ENCODE results near the gene VAPA.

Gene VAPA

DNA sequence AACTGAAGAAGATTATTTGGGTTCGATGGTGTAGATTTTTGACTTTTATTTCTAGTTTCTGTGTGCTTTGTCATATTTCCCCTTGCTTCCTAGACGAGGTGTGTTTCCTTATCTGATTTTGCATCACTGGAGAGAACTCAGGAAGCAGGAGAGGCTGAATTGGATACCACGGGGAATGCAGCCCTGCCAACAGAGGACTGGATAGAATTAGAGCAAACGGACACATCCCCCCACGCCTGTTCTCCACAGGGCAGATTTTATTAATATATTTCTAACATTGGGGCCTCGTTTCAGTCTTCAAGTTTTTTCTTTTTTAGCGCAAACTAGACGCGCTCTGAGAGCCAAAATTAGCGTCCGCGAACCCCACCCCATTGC lies 678 bp upstream of the VAPA start:
- DNase-seq (ENCODE audit: low read depth in 2 of 3, low spot score in 1 of 3): no peak

DNA sequence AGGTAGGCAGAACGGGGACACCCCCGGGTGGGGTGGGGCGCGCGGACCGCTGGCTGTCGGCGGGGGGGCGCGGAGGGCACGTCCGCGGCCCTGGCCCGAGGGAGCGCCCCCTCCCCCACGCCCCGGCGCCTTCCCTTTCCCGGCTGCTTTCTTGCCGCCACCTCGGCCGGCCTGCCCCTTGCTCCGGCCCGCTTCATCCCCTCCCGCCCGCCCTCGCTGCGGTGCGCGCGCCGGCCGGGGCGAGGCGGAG lies 443 bp downstream of the VAPA start:
- no peak for DNase-seq (ENCODE audit: low read depth in 2 of 3, low spot score in 1 of 3)

DNA sequence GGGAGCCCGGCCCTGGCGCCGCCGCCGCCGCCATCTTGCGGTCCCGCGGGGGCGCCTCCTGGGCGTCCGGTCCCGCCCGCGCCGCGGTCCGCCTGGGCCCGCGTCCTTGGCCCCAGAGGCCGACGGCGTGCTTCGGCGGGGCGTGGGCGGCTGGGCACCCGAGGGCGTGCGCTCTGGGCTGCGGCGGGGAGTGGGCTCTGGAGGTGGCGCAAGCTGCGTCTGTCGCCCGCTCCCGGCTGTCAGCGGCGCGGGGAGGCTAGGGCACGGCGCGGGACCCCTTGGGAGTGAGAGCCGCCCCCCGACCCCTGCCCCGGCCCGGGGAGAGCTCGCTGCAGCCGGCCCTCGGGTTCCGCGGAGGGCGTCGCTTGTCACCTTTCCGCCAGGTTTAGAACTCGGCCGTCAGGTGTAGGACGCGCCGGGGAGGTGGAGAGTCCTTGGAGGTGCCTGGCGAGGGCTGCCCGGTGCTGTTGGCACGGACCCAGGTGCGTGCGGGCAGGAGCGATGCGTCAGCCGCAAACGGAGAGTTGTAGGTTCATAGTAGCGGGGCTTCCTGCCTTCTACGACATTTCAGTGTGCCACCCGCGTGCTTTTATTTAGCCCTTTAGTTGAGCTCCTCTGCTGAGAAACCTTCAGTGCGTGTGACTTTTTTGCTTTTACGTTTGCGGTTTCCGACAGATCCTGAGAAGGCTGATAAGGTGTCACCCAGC lies 921 bp downstream of the VAPA start:
- DNase-seq (ENCODE audit: low read depth in 2 of 3, low spot score in 1 of 3): peak; percentile 58 to 71 (median 62)

DNA sequence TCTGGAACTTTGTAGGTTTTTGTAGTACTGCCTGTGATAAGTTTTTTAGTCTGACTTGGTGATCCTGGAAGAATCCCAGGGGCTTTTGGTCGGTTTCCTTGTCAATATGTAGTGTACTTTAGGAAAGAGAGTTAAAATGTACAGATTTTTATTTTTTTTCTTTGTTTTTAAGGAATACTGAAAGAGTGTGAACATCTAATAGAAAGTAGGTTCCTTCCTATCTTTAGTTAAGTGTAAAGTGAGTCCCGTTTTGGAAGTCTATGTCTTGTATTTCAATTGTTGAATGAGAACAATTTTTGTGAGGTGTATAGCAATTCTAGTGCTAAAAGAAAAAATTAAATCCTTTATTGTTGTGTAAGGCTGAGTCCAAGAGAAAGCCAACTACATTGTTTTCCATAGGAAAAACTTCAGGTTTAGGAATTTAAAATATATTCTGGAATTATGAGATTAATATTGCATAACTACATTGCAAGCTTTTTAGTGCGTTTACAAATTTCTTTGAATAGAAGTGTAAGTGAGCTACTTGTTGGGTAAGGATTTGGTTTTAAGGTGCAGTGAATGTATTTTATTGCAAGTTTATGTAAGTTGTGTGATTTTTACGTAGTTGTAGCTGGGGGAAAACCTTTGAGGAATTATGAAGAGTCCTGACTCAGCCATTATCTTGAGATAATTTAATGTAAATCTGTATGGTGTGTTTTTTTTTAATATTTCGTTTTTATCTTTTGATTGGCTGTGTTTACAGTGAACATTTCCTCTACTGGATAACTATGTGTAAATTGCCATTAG lies 1.7 kb downstream of the VAPA start:
- DNase-seq (ENCODE audit: low read depth in 2 of 3, low spot score in 1 of 3): no peak

DNA sequence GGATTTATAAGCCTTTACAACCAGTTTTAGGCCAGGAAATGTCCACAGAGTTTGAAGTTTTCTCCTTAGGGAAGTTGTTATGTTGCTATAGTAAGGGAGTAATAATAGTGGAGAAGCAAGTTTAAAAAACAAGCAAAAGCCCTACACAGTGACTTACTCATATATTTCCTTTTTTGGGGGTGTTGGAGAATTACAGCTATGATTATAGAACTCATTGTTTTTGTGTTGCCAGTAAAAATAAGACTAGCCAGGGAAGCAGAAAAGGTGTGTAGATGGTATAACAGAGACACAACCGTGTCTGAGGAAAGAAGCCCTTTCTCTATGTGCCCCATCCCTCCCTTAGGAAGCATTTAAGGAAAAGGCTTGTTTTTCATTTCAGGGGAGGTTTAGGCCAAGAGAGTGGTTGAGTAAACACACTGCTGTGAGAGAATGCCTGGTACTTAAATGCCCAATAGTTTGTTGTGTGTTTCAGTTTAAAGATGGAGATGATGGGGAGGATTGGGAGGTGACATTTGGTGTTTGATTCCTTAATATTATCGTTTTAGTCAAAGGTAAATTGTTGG lies 2.3 kb downstream of the VAPA start:
- DNase-seq (ENCODE audit: low read depth in 2 of 3, low spot score in 1 of 3): no peak

DNA sequence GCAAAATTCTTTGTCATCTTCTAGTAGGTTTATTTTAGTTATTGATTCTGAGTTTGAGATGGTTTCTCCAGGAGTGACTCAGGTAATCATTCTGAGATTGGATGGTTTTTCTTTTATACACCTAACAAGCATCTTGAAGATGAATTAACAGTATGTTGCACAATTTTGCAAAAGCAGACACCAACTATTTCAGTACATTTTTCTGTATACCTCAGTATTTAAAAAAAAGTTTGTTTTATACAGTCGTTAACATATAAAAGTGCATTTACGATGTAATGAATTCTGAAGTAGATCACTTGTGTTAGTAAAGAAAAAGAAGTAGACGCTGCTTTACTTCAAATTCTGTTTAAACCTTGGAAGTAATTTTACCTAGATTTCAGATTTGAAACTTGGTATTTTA lies 3.0 kb downstream of the VAPA start:
- no peak for DNase-seq (ENCODE audit: low read depth in 2 of 3, low spot score in 1 of 3)

DNA sequence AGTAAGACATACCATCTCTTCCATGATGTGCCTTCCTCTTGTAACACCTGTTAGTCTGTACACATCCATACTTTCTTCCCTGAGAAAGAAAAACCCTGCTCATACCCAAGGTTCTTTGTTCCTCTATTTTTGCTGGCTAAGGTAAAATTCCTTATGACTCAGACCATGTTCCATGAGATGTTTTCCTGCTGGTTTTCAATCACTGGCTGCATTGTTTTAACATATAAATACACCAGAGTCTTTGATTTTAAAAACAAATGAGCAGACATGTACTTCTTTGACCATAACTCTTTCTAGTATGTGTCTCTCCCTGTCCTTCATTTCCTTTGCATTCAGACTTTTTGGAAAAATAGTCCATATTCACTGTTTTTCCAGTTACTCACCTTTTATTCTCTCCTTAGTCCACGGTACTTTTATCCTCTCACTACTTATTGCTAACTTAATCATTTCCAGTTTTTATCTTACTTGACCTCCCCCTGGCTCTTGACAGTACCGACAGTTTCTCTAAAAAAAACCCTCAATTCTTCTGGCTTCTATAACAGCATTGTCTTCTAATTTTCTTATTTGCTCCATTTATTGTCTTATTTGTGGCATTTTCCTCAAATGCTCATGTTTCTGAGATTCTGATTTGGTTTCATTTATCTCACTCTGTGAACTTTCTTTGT lies 4.3 kb downstream of the VAPA start:
- DNase-seq (ENCODE audit: low read depth in 2 of 3, low spot score in 1 of 3): no peak

DNA sequence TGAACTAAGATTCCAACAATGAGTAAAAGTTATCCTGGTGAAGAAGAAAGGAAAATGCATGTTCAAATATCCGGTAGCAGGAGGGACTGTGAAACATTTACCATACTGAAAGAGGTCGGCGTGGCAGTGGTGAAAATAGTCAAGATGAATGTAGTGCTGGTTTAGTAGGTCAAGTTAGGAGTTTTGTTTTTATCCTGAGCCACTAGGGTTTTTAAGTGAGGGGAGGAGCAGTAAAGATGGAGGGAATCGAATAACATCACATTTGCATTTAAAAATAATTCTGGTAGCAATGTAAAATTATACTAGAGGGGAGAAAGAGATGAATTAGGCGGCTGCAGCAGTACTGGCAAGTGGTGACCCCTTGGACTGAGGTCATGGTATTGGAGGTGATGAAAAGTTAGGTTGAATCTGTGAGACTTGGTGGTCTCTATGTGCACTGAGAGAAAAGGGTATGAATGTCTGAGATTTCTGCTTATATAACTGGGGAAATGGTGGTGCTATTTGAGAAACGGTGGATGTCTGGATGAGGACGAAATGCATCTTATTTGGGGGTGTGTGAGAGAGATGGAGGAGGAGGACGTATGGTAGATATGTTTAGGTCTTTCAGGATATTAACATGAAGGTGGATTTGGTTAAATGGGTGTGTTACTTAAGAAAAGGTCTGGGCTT lies 5.9 kb downstream of the VAPA start:
- no peak for DNase-seq (ENCODE audit: low read depth in 2 of 3, low spot score in 1 of 3)

DNA sequence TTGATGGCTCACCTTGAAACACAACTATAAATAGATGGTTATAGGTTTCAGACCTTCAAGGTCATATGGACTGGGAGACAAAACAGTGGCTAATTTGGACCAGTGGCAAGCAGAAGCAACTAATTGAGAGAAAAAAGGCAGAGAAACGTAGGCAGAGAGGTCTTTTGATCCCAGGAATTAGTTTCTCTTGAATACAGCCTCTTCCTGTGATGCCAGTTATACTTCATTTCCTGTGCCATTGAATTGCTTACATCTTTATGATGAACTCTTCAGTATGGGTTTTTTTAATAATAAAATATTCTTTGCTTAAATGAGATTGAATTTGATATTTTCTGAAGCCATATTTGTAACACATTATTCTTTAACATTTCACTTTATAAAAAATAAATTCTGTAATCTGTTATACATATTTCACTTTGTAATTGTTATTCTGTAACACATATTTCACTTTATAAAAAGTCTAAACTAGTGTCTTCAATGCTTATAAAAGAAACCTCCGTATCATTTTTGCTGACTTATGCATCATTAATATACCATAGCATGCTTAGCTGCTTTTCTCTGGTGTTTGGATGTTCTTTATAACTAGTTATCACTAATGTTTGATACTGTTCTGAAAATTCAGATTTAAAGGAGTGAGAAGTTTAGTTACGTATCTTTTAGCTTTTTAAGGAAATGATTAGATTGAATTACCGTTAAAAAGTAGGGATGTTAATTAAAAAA lies 8.9 kb downstream of the VAPA start:
- DNase-seq (ENCODE audit: low read depth in 2 of 3, low spot score in 1 of 3): no peak

DNA sequence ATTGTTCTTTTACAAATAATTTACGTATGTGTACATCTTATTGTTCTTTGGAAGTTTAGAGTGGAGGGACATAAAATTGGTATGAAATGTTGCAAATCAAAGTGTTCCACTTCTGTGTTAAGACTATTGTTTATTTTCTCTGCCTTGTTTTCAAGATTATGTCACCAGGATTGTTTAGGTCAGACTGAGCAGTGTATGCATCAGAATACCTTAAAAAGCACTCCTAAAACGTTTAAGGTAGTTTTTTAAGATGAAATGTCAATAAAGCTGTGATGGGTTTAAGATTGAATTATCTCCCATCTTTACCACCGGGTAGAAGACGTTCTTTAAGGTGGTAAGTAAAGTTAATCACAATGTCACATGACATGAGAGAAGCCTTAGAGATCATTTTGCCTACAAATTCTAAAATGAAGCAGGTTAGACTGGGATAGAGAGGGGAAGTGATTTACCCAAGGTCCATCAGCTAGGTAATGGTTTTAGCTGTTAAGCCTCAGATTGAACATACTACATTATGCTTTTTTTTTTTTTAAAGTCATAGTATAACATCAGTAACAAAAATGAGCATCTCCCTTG lies 10.6 kb downstream of the VAPA start:
- no peak for DNase-seq (ENCODE audit: low read depth in 2 of 3, low spot score in 1 of 3)

DNA sequence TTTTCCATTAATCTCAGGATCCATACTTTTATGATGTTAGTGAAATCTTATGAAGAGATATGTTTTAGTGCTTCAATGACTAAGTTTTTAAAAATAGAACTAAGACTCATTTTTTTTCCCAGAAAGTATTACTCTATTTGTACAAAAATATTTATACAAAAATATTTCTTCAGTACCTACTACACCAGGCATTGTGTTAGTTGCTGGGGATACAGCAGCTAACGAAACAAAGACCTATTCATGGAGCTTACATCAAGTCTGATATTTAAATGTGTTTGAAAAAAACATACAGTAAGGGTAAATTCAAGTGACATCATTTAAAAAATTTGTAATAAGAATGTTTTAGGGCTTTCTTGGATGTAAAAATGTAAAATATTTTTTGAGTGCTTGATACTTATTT lies 11.6 kb downstream of the VAPA start:
- no peak for DNase-seq (ENCODE audit: low read depth in 2 of 3, low spot score in 1 of 3)

DNA sequence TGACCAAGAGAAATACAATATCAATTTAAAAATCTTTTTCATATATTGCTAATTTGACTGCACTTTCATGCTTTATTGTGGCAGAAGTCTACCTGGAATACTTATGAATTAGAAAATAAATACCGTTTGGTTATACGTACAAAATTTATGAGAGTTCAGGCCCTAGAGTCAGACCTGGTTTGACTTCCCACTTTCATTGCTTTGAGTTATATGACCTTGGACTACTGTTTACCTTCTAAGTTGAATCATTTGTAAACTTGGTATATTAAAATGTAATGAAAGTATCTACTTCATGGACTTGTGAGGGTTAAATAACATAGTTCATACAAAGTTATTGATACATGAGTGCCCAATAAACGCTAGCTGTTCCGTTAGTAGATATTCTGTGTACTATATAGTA lies 12.0 kb downstream of the VAPA start:
- no peak for DNase-seq (ENCODE audit: low read depth in 2 of 3, low spot score in 1 of 3)

DNA sequence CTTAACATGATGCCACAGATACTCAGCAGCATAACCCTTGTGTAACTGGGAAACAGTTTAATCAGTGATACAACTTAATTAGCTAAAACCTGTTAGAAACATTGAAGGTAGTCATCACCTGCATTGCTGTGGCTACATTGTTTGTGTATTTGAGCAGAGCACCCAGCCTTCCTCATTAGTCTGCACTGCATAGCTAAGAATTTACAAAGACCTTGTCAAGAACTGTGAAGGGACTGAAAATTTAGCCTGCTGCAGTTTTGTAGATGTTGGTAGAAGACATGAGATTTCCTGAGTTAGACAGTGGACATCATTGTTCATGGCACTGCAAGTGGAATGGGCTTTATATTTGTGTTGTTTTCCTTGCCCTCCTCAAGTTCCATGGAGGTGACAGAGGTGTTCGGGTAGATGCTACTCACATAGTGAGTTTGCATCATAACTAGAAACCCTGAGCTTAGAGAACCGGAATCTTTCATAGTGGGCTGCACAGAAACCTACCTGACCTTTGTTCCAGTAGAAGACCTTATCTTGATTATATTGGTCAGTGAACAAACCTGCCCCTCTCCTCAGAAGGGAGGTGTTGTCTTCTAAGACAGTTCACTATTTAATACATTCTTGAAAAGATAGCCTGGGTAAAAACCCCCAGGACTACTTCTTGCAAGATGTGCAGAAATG lies 12.5 kb downstream of the VAPA start:
- DNase-seq (ENCODE audit: low read depth in 2 of 3, low spot score in 1 of 3): no peak

DNA sequence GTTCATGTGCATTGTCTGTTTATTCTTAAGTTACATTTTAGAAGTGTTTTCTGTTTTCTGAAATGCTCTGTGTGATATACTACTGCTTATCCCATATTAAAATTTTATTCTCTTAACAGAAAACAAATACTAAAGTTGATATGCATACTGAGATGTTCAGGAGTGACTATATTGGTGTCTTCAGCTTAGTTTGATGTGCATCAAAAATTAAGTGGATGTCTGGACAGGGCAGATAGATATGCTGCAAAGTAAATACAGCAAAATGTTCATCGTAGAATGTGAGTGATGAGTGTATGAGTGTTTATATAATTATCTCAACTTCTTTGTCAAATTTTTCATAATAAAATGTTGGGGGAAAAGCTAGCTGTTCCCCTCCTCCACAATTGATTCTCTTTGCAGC lies 13.2 kb downstream of the VAPA start:
- DNase-seq (ENCODE audit: low read depth in 2 of 3, low spot score in 1 of 3): no peak

DNA sequence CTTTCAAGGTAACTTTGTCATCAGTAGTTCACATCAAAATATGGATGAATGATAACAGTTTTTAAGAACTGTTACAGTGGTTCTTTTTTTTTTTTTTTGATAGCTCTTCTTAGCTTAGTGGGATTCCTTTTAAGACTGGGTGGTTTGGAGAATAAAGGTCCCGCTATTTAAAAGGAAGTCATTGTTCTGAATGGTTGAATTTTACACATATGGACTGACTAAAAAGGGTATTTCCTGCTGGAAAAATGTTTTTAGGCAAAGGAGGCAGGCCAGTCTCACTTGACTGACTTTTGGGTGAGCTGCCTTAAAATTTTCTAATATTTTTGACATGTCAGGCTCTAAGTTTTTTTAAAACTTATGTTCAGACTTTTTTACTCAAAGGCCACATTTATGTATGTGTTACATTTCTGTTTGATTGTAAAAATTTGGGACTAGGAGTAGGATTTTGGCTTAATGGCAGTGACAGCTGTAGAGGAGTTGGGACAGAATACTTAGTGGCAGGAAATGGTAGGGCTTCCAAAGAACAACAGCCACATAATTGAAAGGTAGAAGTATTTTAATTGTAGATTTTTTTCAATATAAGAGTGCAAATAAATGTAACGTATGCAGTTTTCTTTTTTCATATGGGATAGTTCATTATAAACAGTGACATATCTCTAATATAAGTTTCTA lies 13.7 kb downstream of the VAPA start:
- DNase-seq (ENCODE audit: low read depth in 2 of 3, low spot score in 1 of 3): no peak

DNA sequence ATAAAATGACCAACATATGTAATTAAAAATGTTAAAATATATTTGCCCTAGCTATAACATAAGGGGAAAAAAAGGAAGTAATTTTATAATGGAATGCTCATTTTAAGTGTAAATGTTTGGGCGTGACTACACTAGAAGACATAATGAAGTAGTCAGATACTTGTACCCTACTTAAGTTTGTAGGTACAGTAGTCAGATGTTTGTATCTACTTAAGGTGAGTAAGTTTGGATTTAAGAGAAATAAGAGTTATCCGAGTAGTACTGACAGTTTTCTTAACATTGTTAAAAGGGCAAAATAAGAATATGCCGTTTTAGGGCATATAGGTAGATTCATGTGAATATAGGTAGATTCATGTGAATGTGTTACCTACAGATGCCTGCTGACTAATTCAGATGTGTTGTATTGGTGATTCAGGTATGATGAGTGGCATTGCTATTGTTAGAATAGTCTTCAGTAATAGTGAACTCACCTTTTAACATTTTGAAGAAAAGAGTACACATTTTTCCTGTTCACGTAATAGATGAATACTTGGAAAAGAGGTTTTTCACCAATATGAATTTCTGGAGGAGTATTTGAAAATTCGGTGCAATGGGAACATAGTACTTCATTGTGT lies 14.9 kb downstream of the VAPA start:
- DNase-seq (ENCODE audit: low read depth in 2 of 3, low spot score in 1 of 3): no peak

DNA sequence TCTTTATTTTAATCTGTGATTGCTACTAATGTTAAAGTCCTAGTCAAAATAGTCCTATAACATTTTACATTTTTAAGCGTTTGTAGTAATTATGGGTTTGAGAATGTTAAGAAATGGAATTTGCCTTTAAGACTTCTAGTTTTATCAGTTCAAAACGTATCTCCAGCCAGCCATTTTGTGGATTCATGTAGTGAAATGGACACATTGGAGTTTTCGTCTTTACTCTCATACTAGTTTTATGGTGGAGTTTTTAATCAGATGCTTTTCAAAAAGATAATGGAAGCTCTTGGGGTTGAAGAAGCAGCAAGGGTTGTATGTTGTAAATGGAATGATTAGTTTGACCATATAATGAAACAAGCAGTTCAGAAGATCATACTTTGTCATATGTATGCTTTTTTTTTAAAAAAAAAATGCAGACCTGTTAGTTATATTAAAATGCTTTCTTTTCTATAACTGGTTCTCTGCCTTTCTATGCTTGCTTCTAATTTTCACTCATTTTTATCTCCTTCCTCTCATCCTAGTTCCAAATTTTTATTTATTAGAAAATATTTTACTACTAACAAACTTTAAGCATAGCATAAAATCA lies 16.6 kb downstream of the VAPA start:
- no peak for DNase-seq (ENCODE audit: low read depth in 2 of 3, low spot score in 1 of 3)

DNA sequence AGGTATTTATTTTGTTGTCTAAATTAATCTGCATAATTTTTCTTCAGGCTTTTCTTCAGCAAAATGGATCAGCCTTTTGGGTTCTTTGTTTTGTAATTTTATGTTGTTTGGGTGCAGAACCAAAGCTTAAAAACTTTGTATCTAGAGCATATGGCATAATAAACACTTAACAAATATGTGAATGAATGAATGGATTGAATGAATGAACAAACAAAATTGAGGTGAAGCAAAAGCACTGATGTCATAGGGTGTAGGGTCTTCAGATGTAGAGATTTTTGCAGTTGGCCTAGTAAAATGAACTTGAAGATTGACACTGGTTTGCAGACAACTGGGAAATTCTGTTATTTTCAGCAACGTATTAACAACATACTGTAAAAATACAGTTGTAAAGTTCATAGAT lies 17.3 kb downstream of the VAPA start:
- no peak for DNase-seq (ENCODE audit: low read depth in 2 of 3, low spot score in 1 of 3)

DNA sequence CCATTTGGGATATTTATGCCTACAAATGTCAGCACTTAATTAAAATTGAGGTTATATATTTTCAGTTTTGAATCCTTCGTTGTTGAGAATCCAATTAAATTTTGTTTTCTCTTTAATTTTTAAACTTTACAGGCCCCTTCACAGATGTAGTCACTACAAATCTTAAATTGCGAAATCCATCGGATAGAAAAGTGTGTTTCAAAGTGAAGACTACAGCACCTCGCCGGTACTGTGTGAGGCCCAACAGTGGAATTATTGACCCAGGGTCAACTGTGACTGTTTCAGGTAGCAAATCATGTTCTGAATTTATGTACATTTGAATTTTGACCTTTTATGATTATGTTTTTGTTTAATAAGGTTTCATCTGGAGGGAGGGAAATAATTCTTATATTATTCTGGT lies 17.9 kb downstream of the VAPA start:
- no peak for DNase-seq (ENCODE audit: low read depth in 2 of 3, low spot score in 1 of 3)
